Measurements from ENCODE around the gene FLOT1. TPM values are rescaled to one million over a fixed set of nuclear protein-coding genes. Genes with fewer than 3 reads are reported as not detected.
A peak's percentile ranks its signal among the peaks of the same experiment; 100 is the strongest.

The FLOT1 gene
- total and polyA plus RNA-seq, 2 of the 13 experiments (the other 11 are each of a cell fraction or from before 2014, with no cell fraction given) = 82.3 to 130 TPM

DNA sequence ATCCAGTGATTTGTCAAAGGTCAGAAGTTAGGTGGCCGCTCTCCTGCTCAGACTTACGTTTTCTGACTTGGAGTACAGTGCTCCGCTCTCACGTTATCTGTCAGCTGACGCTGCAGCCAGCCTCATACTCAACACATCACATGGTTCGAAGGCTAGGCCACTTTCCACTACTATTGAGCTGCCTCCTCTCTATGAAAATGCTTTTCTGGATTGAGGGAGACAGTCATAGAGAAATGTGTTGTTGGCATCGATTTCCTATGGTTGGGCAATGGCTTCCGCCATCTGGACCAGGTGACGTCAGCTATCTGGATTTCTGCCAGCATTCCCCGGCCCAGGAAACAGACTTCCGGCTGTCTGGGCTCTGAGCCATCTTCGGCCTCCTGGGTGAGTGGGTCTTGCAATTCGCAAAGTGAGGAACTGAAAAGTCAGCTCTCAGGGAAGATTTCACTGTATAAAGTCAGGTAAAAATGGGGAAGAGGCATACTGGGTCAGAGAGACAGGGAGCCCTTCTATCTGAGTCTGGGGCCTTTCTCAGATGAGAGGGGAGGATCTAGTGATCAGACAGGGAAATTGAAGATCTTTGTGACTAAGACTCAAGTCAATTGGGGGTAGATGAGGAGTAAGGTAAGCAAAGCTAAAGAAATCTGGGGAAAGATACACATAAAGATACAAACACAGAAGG, 39.4 kb upstream of the FLOT1 start (continued):
- TF ChIP-seq HNRNPK (IDR thresholded peaks at IDR 0.05; ENCODE audit: low read depth, low read length, poor library complexity, severe bottlenecking) = no peak
- TF ChIP-seq ZNF720 (CRISPR knock-in tag; IDR thresholded peaks at IDR 0.05) = no peak
- peak; percentile 96 for TF ChIP-seq ZNF264 (CRISPR knock-in tag; IDR thresholded peaks at IDR 0.05)
- TF ChIP-seq RBM22 (optimal IDR thresholded peaks at IDR 0.05; ENCODE audit: low read length) = no peak
- TF ChIP-seq ZBTB21 (CRISPR knock-in tag; IDR thresholded peaks at IDR 0.05) = peak; percentile 86
- peak; percentile 60; the same call in 1 of the 2 replicates for TF ChIP-seq ZNF235 (CRISPR knock-in tag; IDR thresholded peaks at IDR 0.05; ENCODE audit: borderline replicate concordance)
- peak; percentile 61 for TF ChIP-seq FOXP1 (IDR thresholded peaks at IDR 0.05)
- TF ChIP-seq FOXP1 (CRISPR knock-in tag; IDR thresholded peaks at IDR 0.05) = peak; percentile 83
- TF ChIP-seq YEATS2 (CRISPR knock-in tag; IDR thresholded peaks at IDR 0.05; ENCODE audit: borderline replicate concordance) = peak; percentile 91; the same call in 1 of the 2 replicates
- TF ChIP-seq NFRKB (IDR thresholded peaks at IDR 0.05) = no peak
- no peak for TF ChIP-seq CAMTA2 (CRISPR knock-in tag; IDR thresholded peaks at IDR 0.05; ENCODE audit: borderline replicate concordance)
- TF ChIP-seq HDAC6 (IDR thresholded peaks at IDR 0.05; ENCODE audit: low read depth, low read length) = no peak
- 0 out of 2 replicates have a peak, but pooled peaks have one; percentile 69 for TF ChIP-seq ZNF703 (CRISPR knock-in tag; IDR thresholded peaks at IDR 0.05; ENCODE audit: borderline replicate concordance)
- TF ChIP-seq MZF1 (CRISPR knock-in tag; IDR thresholded peaks at IDR 0.05; ENCODE audit: borderline replicate concordance) = no peak
- TF ChIP-seq, protein P1, sequence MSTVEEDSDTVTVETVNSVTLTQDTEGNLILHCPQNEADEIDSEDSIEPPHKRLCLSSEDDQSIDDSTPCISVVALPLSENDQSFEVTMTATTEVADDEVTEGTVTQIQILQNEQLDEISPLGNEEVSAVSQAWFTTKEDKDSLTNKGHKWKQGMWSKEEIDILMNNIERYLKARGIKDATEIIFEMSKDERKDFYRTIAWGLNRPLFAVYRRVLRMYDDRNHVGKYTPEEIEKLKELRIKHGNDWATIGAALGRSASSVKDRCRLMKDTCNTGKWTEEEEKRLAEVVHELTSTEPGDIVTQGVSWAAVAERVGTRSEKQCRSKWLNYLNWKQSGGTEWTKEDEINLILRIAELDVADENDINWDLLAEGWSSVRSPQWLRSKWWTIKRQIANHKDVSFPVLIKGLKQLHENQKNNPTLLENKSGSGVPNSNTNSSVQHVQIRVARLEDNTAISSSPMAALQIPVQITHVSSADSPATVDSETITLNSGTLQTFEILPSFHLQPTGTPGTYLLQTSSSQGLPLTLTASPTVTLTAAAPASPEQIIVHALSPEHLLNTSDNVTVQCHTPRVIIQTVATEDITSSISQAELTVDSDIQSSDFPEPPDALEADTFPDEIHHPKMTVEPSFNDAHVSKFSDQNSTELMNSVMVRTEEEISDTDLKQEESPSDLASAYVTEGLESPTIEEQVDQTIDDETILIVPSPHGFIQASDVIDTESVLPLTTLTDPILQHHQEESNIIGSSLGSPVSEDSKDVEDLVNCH (CRISPR knock-in tag; IDR thresholded peaks at IDR 0.05) = no peak
- no peak; the same call in 1 of the 2 replicates for TF ChIP-seq RORA (CRISPR knock-in tag; IDR thresholded peaks at IDR 0.05)
- TF ChIP-seq ZNF782 (CRISPR knock-in tag; IDR thresholded peaks at IDR 0.05; ENCODE audit: borderline replicate concordance) = peak; percentile 75; the same call in 1 of the 2 replicates
- TF ChIP-seq NFE2L2 (IDR thresholded peaks at IDR 0.05; ENCODE audit: low read length) = no peak
- TF ChIP-seq, protein P2, sequence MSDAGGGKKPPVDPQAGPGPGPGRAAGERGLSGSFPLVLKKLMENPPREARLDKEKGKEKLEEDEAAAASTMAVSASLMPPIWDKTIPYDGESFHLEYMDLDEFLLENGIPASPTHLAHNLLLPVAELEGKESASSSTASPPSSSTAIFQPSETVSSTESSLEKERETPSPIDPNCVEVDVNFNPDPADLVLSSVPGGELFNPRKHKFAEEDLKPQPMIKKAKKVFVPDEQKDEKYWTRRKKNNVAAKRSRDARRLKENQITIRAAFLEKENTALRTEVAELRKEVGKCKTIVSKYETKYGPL (CRISPR knock-in tag; IDR thresholded peaks at IDR 0.05) = peak; percentile 63; the same call in 1 of the 2 replicates
- TF ChIP-seq ZNF543 (CRISPR knock-in tag; IDR thresholded peaks at IDR 0.05) = no peak; the same call in 1 of the 2 replicates
- peak in 1 of 2 experiments; percentile 17; a peak in 2 of 4 replicates for TF ChIP-seq MAFK (conservative IDR thresholded peaks at IDR 0.05 in 1 of 2, IDR thresholded peaks at IDR 0.05 in 1 of 2; ENCODE audit: low read length in 2 of 2)
- TF ChIP-seq ZFP41 (CRISPR knock-in tag; IDR thresholded peaks at IDR 0.05; ENCODE audit: borderline replicate concordance) = no peak
- TF ChIP-seq, protein P3, sequence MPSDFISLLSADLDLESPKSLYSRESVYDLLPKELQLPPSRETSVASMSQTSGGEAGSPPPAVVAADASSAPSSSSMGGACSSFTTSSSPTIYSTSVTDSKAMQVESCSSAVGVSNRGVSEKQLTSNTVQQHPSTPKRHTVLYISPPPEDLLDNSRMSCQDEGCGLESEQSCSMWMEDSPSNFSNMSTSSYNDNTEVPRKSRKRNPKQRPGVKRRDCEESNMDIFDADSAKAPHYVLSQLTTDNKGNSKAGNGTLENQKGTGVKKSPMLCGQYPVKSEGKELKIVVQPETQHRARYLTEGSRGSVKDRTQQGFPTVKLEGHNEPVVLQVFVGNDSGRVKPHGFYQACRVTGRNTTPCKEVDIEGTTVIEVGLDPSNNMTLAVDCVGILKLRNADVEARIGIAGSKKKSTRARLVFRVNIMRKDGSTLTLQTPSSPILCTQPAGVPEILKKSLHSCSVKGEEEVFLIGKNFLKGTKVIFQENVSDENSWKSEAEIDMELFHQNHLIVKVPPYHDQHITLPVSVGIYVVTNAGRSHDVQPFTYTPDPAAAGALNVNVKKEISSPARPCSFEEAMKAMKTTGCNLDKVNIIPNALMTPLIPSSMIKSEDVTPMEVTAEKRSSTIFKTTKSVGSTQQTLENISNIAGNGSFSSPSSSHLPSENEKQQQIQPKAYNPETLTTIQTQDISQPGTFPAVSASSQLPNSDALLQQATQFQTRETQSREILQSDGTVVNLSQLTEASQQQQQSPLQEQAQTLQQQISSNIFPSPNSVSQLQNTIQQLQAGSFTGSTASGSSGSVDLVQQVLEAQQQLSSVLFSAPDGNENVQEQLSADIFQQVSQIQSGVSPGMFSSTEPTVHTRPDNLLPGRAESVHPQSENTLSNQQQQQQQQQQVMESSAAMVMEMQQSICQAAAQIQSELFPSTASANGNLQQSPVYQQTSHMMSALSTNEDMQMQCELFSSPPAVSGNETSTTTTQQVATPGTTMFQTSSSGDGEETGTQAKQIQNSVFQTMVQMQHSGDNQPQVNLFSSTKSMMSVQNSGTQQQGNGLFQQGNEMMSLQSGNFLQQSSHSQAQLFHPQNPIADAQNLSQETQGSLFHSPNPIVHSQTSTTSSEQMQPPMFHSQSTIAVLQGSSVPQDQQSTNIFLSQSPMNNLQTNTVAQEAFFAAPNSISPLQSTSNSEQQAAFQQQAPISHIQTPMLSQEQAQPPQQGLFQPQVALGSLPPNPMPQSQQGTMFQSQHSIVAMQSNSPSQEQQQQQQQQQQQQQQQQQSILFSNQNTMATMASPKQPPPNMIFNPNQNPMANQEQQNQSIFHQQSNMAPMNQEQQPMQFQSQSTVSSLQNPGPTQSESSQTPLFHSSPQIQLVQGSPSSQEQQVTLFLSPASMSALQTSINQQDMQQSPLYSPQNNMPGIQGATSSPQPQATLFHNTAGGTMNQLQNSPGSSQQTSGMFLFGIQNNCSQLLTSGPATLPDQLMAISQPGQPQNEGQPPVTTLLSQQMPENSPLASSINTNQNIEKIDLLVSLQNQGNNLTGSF (CRISPR knock-in tag; IDR thresholded peaks at IDR 0.05) = peak; percentile 88
